DND-41 (cell line): Measurements from ENCODE around the gene HDAC4.

Experiments
- EZH2 ChIP-seq: IDR thresholded peaks from 3 replicates; pipeline ENCODE4 v1.6.1; 2012; ENCODE audit warnings: borderline replicate concordance, low read depth, mild to moderate bottlenecking, moderate library complexity, low read length, inconsistent platforms; ENCODE audit not compliant: severe bottlenecking
- TF ChIP-seq, protein P1 (sequence below): IDR thresholded peaks from 2 replicates; pipeline ENCODE4 v1.5.1; 2012; ENCODE audit warnings: borderline replicate concordance, low read length, moderate library complexity, mild to moderate bottlenecking; ENCODE audit not compliant: poor library complexity, severe bottlenecking; ENCODE audit errors: extremely low read depth

DNA sequence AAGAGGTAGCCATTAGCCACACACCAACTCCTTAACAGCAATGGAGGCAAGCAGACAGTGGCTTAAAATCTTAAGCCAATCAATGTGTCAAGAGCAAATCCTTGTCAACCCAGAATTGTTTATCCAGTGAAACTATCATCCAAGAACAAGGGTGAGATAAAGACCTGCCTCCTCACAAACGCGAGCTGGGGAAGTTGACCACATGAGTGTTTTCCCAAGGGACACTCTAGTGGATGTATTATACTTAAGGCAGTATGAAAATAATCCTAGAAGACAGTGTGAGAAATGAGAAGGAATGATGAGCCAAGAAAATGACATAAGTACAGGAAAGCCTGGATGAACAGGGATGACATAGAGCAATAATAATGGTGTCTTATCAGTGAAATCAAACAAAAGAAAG lies 343.3 kb downstream of the HDAC4 start:
- TF ChIP-seq, protein P1, sequence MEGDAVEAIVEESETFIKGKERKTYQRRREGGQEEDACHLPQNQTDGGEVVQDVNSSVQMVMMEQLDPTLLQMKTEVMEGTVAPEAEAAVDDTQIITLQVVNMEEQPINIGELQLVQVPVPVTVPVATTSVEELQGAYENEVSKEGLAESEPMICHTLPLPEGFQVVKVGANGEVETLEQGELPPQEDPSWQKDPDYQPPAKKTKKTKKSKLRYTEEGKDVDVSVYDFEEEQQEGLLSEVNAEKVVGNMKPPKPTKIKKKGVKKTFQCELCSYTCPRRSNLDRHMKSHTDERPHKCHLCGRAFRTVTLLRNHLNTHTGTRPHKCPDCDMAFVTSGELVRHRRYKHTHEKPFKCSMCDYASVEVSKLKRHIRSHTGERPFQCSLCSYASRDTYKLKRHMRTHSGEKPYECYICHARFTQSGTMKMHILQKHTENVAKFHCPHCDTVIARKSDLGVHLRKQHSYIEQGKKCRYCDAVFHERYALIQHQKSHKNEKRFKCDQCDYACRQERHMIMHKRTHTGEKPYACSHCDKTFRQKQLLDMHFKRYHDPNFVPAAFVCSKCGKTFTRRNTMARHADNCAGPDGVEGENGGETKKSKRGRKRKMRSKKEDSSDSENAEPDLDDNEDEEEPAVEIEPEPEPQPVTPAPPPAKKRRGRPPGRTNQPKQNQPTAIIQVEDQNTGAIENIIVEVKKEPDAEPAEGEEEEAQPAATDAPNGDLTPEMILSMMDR = no peak
- no peak for TF ChIP-seq EZH2
